GM12878 (cell line): ENCODE measurements around the gene EPRS1. TPM values are rescaled to one million over a fixed set of nuclear protein-coding genes. Genes with fewer than 3 reads are reported as not detected.

Source experiments
- ATAC-seq: fragments of 200-7000 bp; cut with Tn5 transposase; 3 replicates; pipeline ENCODE4 v1.9.1; 2020; ENCODE audit warnings: mild to moderate bottlenecking, moderate library complexity
- BruUV-seq: library from RNA; stranded (reverse); fragments of 400-500 nt; replicated peaks from 2 replicates; lab custom pipeline; 2021; lab: Mats Ljungman, UMichigan
- CTCF ChIA-PET: fragments of 300-600 bp; sonication (Branson Sonifier 250); formaldehyde crosslinking; extraction: SDS; loops from one replicate; lab custom pipeline; 2021; ENCODE audit warnings: inconsistent platforms; lab: Yijun Ruan, JAX
- POLR2A ChIA-PET: fragments of 350-600 bp; formaldehyde crosslinking; extraction: SDS; loops from one replicate; lab custom pipeline; 2021; ENCODE audit warnings: inconsistent platforms; lab: Charles Lee
- RAD21 ChIA-PET: fragments of 300-600 bp; sonication (Branson Sonifier 250); formaldehyde crosslinking; loops from one replicate; lab custom pipeline; 2023; ENCODE audit warnings: antibody characterized with exemption; ENCODE audit not compliant: unreplicated experiment; lab: Charles Lee
- SMC1A ChIA-PET: fragments of 300-600 bp; sonication (Branson Sonifier 250); formaldehyde crosslinking; loops from one replicate; lab custom pipeline; 2023; ENCODE audit not compliant: unreplicated experiment, uncharacterized antibody; lab: Charles Lee
- DNase-seq: peaks from one replicate; pipeline ENCODE4 v3.0.0-alpha.2; 2011; ENCODE audit warnings: low read depth, low spot score
- FAIRE-seq: peaks from 3 replicates; lab custom pipeline; 2011; peaks lifted over from hg19 to GRCh38; lab: Jason Lieb, UNC
- H2AFZ ChIP-seq: 2 replicates; pipeline ENCODE4 v1.6.0; 2011; ENCODE audit warnings: low read depth, low read length, control low read depth; ENCODE audit not compliant: control insufficient read depth
- H3K27ac ChIP-seq: 2 replicates; pipeline ENCODE4 v1.5.1; 2011; ENCODE audit warnings: control low read depth; ENCODE audit not compliant: control insufficient read depth, insufficient read depth
- H3K27me3 ChIP-seq, 2 experiments: replicated peaks in 1 of 2; 2 replicates each; pipeline versions ENCODE4 v1.6.0 to v1.6.1; 2011; ENCODE audit warnings: low read length in 1 of 2; ENCODE audit not compliant: control insufficient read depth in 2 of 2, insufficient read depth in 2 of 2
- H3K36me3 ChIP-seq, 2 experiments: 2 replicates each; pipeline ENCODE4 v1.5.1; 2011; ENCODE audit warnings: low read length in 1 of 2; ENCODE audit not compliant: control insufficient read depth in 2 of 2, insufficient read depth in 2 of 2
- H3K4me1 ChIP-seq: 2 replicates; pipeline ENCODE4 v1.6.1; 2011; ENCODE audit warnings: mild to moderate bottlenecking, low read length, moderate library complexity, mixed read lengths; ENCODE audit not compliant: control insufficient read depth, insufficient read depth
- H3K4me2 ChIP-seq: 2 replicates; pipeline ENCODE4 v1.6.0; 2011; ENCODE audit warnings: control low read depth; ENCODE audit not compliant: control insufficient read depth, insufficient read depth
- H3K4me3 ChIP-seq: fragments of 200-600 bp; sonication (generic); 2 replicates; pipeline ENCODE4 v1.5.1; 2016
- H3K79me2 ChIP-seq: 2 replicates; pipeline ENCODE4 v1.6.0; 2011; ENCODE audit warnings: low read length; ENCODE audit not compliant: control insufficient read depth, insufficient read depth
- H3K9ac ChIP-seq: 2 replicates; pipeline ENCODE4 v1.8.0; 2011; ENCODE audit warnings: low read length, control low read depth, mixed read lengths; ENCODE audit not compliant: control insufficient read depth, insufficient read depth
- H3K9me3 ChIP-seq: replicated peaks from 3 replicates; pipeline ENCODE4 v1.5.1; 2011; ENCODE audit warnings: mild to moderate bottlenecking, low read length; ENCODE audit not compliant: control insufficient read depth, insufficient read depth
- H4K20me1 ChIP-seq: 2 replicates; pipeline ENCODE4 v1.6.0; 2011; ENCODE audit not compliant: control insufficient read depth, insufficient read depth
- ATF7 ChIP-seq: fragments of 450-650 bp; IDR thresholded peaks from 2 replicates; pipeline ENCODE4 v1.6.1; 2016; ENCODE audit warnings: low read depth, mild to moderate bottlenecking
- BCL3 ChIP-seq: IDR thresholded peaks from 2 replicates; pipeline ENCODE4 v1.6.1; 2011; ENCODE audit warnings: borderline replicate concordance, low read depth, mild to moderate bottlenecking, moderate library complexity, low read length; ENCODE audit not compliant: insufficient read depth, poor library complexity, severe bottlenecking
- CHD4 ChIP-seq: fragments of 200-600 bp; sonication (generic); IDR thresholded peaks from 2 replicates; pipeline ENCODE4 v1.6.1; 2016; ENCODE audit warnings: mild to moderate bottlenecking
- CREM ChIP-seq: IDR thresholded peaks from 2 replicates; pipeline ENCODE4 v1.6.1; 2014; ENCODE audit warnings: antibody characterized with exemption, low read depth
- CUX1 ChIP-seq: IDR thresholded peaks from 2 replicates; pipeline ENCODE4 v1.6.1; 2012; ENCODE audit warnings: improper control_type of control experiment, low read depth, low read length; ENCODE audit not compliant: insufficient replicate concordance
- IRF4 ChIP-seq: IDR thresholded peaks from 2 replicates; pipeline ENCODE4 v1.6.1; 2011; ENCODE audit warnings: low read depth, low read length
- NRF1 ChIP-seq: conservative IDR thresholded peaks from 2 replicates; pipeline ENCODE4 v1.6.1; 2011; ENCODE audit warnings: mild to moderate bottlenecking, low read depth, low read length, improper control_type of control experiment
- POLR2A ChIP-seq: IDR thresholded peaks from 2 replicates; pipeline ENCODE4 v1.6.1; 2011; ENCODE audit warnings: low read depth, mild to moderate bottlenecking, low read length
- POLR2AphosphoS5 ChIP-seq: IDR thresholded peaks from 2 replicates; pipeline ENCODE4 v1.6.1; 2011; ENCODE audit warnings: mild to moderate bottlenecking, low read length, inconsistent platforms
- RBBP5 ChIP-seq: fragments of 200-600 bp; sonication (generic); conservative IDR thresholded peaks from 2 replicates; pipeline ENCODE4 v1.6.1; 2016
- USF2 ChIP-seq: IDR thresholded peaks from 2 replicates; pipeline ENCODE4 v1.6.1; 2011; ENCODE audit warnings: low read depth, low read length, improper control_type of control experiment, borderline replicate concordance
- YY1 ChIP-seq: IDR thresholded peaks from 2 replicates; pipeline ENCODE4 v1.6.1; 2011; ENCODE audit warnings: low read depth, mild to moderate bottlenecking, low read length
- ZBTB40 ChIP-seq: fragments of 450-650 bp; IDR thresholded peaks from 2 replicates; pipeline ENCODE4 v1.6.1; 2016; ENCODE audit warnings: mild to moderate bottlenecking, moderate library complexity, borderline replicate concordance
- WGBS: methylation state at CpG from one replicate; pipeline ENCODE4 v1.1.6; 2016; ENCODE audit warnings: low lambda C conversion rate; ENCODE audit not compliant: insufficient replicate concordance, insufficient coverage; ENCODE audit errors: missing lambda C conversion rate; 5-methylcytosine and 5-hydroxymethylcytosine counted together
- in situ Hi-C: fragments of 300-500 bp; cut with MboI; formaldehyde crosslinking; loops from 9 replicates; pipeline ENCODE4 v1.14.3; 2018; ENCODE audit warnings: mixed read lengths
- intact Hi-C: fragments of 100-400 bp; cut with micrococcal nuclease; formaldehyde crosslinking; loops from one replicate; pipeline ENCODE4 v1.14.2; 2022; ENCODE audit not compliant: unreplicated experiment
- polyA plus RNA-seq, 11 experiments: library from polyadenylated mRNA; depleted of rRNA in 4 of 11; unstranded in 6 of 11; stranded (reverse) in 5 of 11; fragments of >200 nt; fragmentation: Nextera tagmentation in 4 of 11; fragmentation: Illumina TruSeq in 1 of 11; extraction: Ambion mirVana in 4 of 11; extraction: Trizol in 1 of 11; gene quantifications; 1 replicate in 1 of 11; 2 replicates in 10 of 11; pipeline versions ENCODE4 v1.2.1 to v1.2.3, GENCODE V29; 2011 to 2016; ENCODE audit warnings: inconsistent platforms in 2 of 11, missing spikeins in 2 of 11, low read depth in 1 of 11
- total RNA-seq, 4 experiments: library from RNA; depleted of rRNA in 3 of 4; stranded (reverse); fragments of >200 nt in 3 of 4; fragmentation: Illumina TruSeq in 1 of 4; extraction: Trizol in 1 of 4; gene quantifications; 2 replicates each; pipeline versions ENCODE4 v1.2.1 to v1.2.3, GENCODE V29; 2013 to 2021

EPRS1 gene
- total and polyA plus RNA-seq, 10 of the 15 experiments (the other 5 are each of a cell fraction or from before 2014, with no cell fraction given): 68.2 to 175 (median 119) TPM

GRCh38 chr1:220040028-220040596 is 6.2 kb downstream of the EPRS1 start:
- Histone ChIP-seq H3K4me2 (no peak overlapping the region), H3K4me1 (peaks cover 5% of the 10 kb centered on the region; the same call in 1 of the 2 replicates), H4K20me1 (no peaks in the 10 kb centered on the region), H3K27ac (no peak overlapping the region), H2AFZ (no peak overlapping the region), H3K9me3 (no peaks in the 10 kb centered on the region), H3K79me2 (peaks cover 54% of the 10 kb centered on the region), H3K36me3 (peaks cover 1 to 10% of the 10 kb centered on the region in 2 experiments; a peak in 3 of 4 replicates), H3K9ac (no peak overlapping the region), H3K4me3 (no peak overlapping the region), H3K27me3 (no peaks in the 10 kb centered on the region)
- intact Hi-C loops: no loop called here
- ATAC-seq (no peak), DNase-seq (no peak), FAIRE-seq (no peak)
- CTCF ChIA-PET: interaction anchor here (1.1 to 1.4 kb wide), 2 partner anchors 47 to 50 kb away, joined by 3 read pairs; no protein-coding TSS in a partner anchor
- in situ Hi-C loops: no loop called here
- RAD21 ChIA-PET: no interaction called here
- no TSS peak for BruUV-seq
- 97% methylated on average over 5 of the region's 5 CpGs for WGBS
- SMC1A ChIA-PET: interaction anchor here (0.7 to 1.4 kb wide), 3 partner anchors 15 to 54 kb away, joined by 3 to 4 read pairs (median 3); no protein-coding TSS in a partner anchor
- POLR2A ChIA-PET: interaction anchor here (0.6 to 0.7 kb wide), 2 partner anchors 47 to 49 kb away, joined by 3 to 4 read pairs; no protein-coding TSS in a partner anchor
- no peak for TF ChIP-seq USF2
- no peak for TF ChIP-seq ZBTB40
- no peak for TF ChIP-seq POLR2AphosphoS5
- no peak for TF ChIP-seq CHD4
- TF ChIP-seq CUX1: no peak
- TF ChIP-seq ATF7: no peak
- no peak for TF ChIP-seq YY1
- TF ChIP-seq BCL3: no peak
- TF ChIP-seq CREM: no peak
- no peak for TF ChIP-seq POLR2A
- TF ChIP-seq IRF4: no peak
- TF ChIP-seq RBBP5: no peak
- no peak for TF ChIP-seq NRF1
